ENCODE results near the gene IL5RA.
A peak's percentile ranks its signal among the peaks of the same experiment; 100 is the strongest.

IL5RA gene

GRCh38 chr3:3065876-3066275 lies 44.3 kb downstream of the IL5RA start:
- DNase-seq (ENCODE audit: low read depth), result no peak

- DNase-seq (ENCODE audit: low read depth), result no peak
Observed at GRCh38 chr3:3064297-3064696, 45.9 kb downstream of the IL5RA start.

GRCh38 chr3:3059645-3060044 lies 50.5 kb downstream of the IL5RA start:
- DNase-seq (ENCODE audit: low read depth), result no peak

- DNase-seq (ENCODE audit: low read depth), result peak; percentile 5
Observed at GRCh38 chr3:3053974-3054373, 56.2 kb downstream of the IL5RA start.

GRCh38 chr3:3038201-3038991 lies 71.8 kb downstream of the IL5RA start:
- no peak for DNase-seq (ENCODE audit: low read depth)

GRCh38 chr3:3037156-3037555 lies 73.0 kb downstream of the IL5RA start:
- no peak for DNase-seq (ENCODE audit: low read depth)

GRCh38 chr3:3031326-3031725 lies 78.8 kb downstream of the IL5RA start:
- no peak for DNase-seq (ENCODE audit: low read depth)

- no peak for DNase-seq (ENCODE audit: low read depth)
Observed at GRCh38 chr3:3027976-3028567, 82.1 kb downstream of the IL5RA start.

GRCh38 chr3:3023111-3023745 lies 86.9 kb downstream of the IL5RA start:
- DNase-seq (ENCODE audit: low read depth), result no peak

GRCh38 chr3:3020209-3020608 lies 90.0 kb downstream of the IL5RA start:
- DNase-seq (ENCODE audit: low read depth), result no peak
